Inferior parietal cortex (tissue), 1 donor: ENCODE results near the gene CDK4.

Source experiments
- DNase-seq: peaks from one replicate; pipeline ENCODE4 v3.0.0-alpha.2; 2016; ENCODE audit errors: extremely low spot score

Gene CDK4

GRCh38 chr12:57707250-57707649 lies 44.9 kb downstream of the CDK4 start:
- DNase-seq: no peak

GRCh38 chr12:57700317-57700716 lies 51.8 kb downstream of the CDK4 start:
- no peak for DNase-seq

- DNase-seq: no peak
Measured at GRCh38 chr12:57698414-57698813, 53.7 kb downstream of the CDK4 start.
